Tibial nerve (tissue), 4 donors: Measurements from ENCODE around the gene SECTM1. TPM values are rescaled to one million over a fixed set of nuclear protein-coding genes. Genes with fewer than 3 reads are reported as not detected.

ENCODE experiments used
- DNase-seq, 2 donors: peaks; one replicate each; pipeline ENCODE4 v3.0.0-alpha.2; 2019; ENCODE audit warnings: low spot score in 2 of 2
- H3K27ac ChIP-seq, 4 donors: fragments of 200-600 bp; sonication (generic) in 3 of 4; one replicate each; pipeline ENCODE4 v1.5.1; 2017 to 2019; ENCODE audit warnings: mild to moderate bottlenecking in 1 of 4
- H3K27me3 ChIP-seq, 2 donors: fragments of 200-600 bp; sonication (generic) in 1 of 2; one replicate each; pipeline versions ENCODE4 v1.5.1 to v1.6.0; 2017 to 2019
- H3K36me3 ChIP-seq, 3 donors: fragments of 200-600 bp; sonication (generic); one replicate each; pipeline ENCODE4 v1.5.1; 2018 to 2019
- H3K4me1 ChIP-seq, 4 donors: fragments of 200-600 bp; sonication (generic) in 3 of 4; one replicate each; pipeline ENCODE4 v1.5.1; 2017 to 2019
- H3K4me3 ChIP-seq, 4 donors: fragments of 200-600 bp; sonication (generic) in 3 of 4; one replicate each; pipeline ENCODE4 v1.5.1; 2017 to 2019; ENCODE audit warnings: mild to moderate bottlenecking in 1 of 4, moderate library complexity in 1 of 4
- H3K9me3 ChIP-seq, 4 donors: fragments of 200-600 bp; sonication (generic) in 3 of 4; one replicate each; pipeline ENCODE4 v1.5.1; 2017 to 2019
- EP300 ChIP-seq, 2 donors: sonication (generic); formaldehyde crosslinking; IDR thresholded peaks; one replicate each; pipeline ENCODE4 v1.6.1; 2017; ENCODE audit warnings: antibody characterized with exemption in 2 of 2, mild to moderate bottlenecking in 1 of 2
- POLR2A ChIP-seq, 2 donors: fragments of 450-650 bp; IDR thresholded peaks; one replicate each; pipeline ENCODE4 v1.6.1; 2017; ENCODE audit warnings: antibody characterized with exemption in 2 of 2, mild to moderate bottlenecking in 2 of 2, moderate library complexity in 2 of 2
- WGBS, 2 donors: methylation state at CpG; one replicate each; pipeline ENCODE4 v1.1.5; 2018; 5-methylcytosine and 5-hydroxymethylcytosine counted together
- total RNA-seq, 4 donors: library from RNA; depleted of rRNA; stranded (reverse); fragments of >200 nt; gene quantifications; one replicate each; pipeline ENCODE4 v1.1.0, GENCODE V29; 2016
- TF ChIP-seq, protein P1 (sequence below), 5 experiments: fragments of 200-600 bp in 3 of 5; fragments of 450-650 bp in 2 of 5; sonication (generic) in 3 of 5; IDR thresholded peaks; one replicate each; pipeline ENCODE4 v1.5.1; 2016 to 2019; ENCODE audit warnings: antibody characterized with exemption in 5 of 5, mild to moderate bottlenecking in 3 of 5, moderate library complexity in 2 of 5

SECTM1 gene
- total RNA-seq, 4 donors from 2014 or later: 6.9 to 12.6 (median 11.3) TPM

DNA sequence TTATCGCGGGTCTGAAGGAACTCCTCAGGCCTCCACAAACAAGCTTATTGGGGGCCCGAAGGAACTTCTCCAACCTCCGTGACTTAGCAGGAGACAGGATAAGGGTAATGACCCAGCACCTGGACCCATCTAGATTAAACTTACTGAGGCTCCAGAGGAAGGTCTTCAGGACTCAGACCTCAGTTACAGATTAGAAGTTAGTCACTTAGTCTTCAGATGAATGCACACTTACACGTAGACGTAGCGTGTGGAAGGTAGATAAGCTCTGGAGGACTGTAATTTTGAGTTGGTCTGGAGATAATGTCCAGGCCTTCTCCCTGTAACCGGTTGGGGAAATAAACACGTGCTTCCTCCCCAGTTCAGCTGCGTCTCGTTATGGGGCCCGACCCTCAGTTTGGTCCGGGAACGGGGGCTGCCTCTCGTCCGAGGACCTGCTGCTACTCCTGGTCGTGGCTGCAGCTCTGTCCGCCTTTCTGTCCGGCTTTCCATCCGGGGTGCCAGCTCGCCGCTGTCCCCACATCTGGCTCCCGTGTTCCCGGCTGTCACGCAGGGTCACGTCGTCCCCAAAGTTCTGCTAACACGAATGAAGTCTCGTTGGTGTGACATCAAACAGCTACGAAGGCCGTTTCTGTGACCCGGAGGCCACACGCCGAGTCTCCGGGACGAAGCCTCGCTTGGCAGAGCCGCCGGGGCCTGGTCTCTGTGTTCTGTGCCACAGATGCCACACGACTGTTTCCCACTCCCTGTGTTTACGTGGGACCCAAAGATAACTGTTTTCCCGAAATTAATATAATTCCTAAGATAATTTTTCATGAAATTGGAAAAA lies 11.8 kb upstream of the SECTM1 start:
- 79 to 81% methylated on average over 36 to 42 of the region's 42 CpGs for whole genome bisulfite sequencing, 2 donors
- TF ChIP-seq, protein P1, sequence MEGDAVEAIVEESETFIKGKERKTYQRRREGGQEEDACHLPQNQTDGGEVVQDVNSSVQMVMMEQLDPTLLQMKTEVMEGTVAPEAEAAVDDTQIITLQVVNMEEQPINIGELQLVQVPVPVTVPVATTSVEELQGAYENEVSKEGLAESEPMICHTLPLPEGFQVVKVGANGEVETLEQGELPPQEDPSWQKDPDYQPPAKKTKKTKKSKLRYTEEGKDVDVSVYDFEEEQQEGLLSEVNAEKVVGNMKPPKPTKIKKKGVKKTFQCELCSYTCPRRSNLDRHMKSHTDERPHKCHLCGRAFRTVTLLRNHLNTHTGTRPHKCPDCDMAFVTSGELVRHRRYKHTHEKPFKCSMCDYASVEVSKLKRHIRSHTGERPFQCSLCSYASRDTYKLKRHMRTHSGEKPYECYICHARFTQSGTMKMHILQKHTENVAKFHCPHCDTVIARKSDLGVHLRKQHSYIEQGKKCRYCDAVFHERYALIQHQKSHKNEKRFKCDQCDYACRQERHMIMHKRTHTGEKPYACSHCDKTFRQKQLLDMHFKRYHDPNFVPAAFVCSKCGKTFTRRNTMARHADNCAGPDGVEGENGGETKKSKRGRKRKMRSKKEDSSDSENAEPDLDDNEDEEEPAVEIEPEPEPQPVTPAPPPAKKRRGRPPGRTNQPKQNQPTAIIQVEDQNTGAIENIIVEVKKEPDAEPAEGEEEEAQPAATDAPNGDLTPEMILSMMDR (IDR thresholded peaks at IDR 0.05): no peak
- TF ChIP-seq POLR2A (IDR thresholded peaks at IDR 0.05) (no peak), EP300 (IDR thresholded peaks at IDR 0.05) (no peak)

DNA sequence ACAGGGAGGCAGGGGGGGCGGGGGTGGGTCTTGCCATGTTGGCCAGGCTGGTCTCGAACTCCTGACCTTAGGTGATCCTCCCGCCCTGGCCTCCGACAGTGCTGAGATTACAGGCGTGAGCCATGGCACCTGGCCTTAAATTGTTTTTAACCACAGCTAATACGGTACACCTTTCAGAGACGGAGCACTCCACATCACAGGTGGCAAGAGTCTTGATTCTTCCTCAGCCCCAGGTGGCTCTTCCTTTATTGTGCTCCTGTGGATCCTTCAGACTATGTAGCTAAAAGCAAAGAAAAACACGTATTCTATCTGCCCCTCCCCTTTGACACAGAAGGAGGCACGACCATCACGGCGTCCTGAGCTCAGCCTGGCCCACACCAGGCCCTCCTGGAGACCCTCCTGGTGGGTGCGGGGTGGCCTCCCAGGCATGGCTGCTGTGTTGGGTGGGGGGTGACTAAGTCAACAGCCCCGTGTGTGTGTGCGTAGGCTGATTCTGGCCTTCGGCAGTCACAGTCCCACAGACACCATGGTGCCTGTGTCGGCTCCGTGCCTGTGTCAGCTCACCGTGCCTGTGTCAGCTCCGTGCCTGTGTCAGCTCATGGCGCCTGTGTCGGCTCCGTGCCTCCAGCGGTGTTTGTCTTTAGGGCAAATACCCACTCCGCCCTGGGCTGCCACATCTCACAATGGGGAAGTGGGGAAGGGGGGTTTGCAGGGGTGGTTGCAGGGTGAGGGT lies 10.8 kb upstream of the SECTM1 start:
- Histone ChIP-seq H3K4me1 (peaks cover 0 to 12% (median 0%) of the 10 kb centered on the region in 4 donors), H3K9me3 (peaks cover 0 to 4% (median 0%) of the 10 kb centered on the region in 4 donors), H3K4me3 (no peak overlapping the region), H3K27me3 (peaks cover 0 to 16% of the 10 kb centered on the region in 2 donors), H3K36me3 (no peaks in the 10 kb centered on the region), H3K27ac (no peak overlapping the region)
- DNase-seq: no peak
- WGBS, 2 donors: 76 to 85% methylated on average over 21 to 24 of the region's 24 CpGs
- TF ChIP-seq EP300 (IDR thresholded peaks at IDR 0.05) (no peak), POLR2A (IDR thresholded peaks at IDR 0.05) (no peak)
- TF ChIP-seq, protein P1 (IDR thresholded peaks at IDR 0.05): no peak

More for the DNA sequence above, 11.8 kb upstream of the SECTM1 start:
- no peak for DNase-seq
- peaks cover 0 to 14% (median 0%) of the 10 kb centered on the region in 4 donors for H3K4me1 ChIP-seq
- H3K27ac ChIP-seq: no peak overlapping the region
- H3K27me3 ChIP-seq: peaks cover 0 to 16% of the 10 kb centered on the region in 2 donors
- peaks cover 0 to 4% (median 0%) of the 10 kb centered on the region in 4 donors for H3K9me3 ChIP-seq
- no peak overlapping the region for H3K4me3 ChIP-seq
- H3K36me3 ChIP-seq: no peaks in the 10 kb centered on the region

DNA sequence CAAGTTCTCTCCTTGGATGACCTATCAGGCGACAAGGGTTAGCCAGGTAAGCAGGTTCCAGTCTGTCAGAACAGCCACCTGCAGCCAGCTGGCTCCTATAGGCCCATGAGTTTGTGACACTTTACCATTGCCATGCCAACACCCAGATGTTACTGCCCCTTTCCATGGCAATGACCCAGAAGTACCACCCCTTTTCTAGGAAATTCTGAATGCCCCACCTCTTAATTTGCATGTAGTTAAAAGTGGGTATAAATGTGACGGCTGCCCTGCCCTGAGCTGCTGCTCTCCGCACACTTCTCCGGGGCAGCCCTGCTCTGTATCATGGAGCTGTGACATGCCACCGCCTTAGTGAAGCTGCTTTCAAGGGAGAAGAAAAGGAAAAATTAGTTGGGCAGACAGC lies 10.0 kb upstream of the SECTM1 start:
- H3K36me3 ChIP-seq: no peaks in the 10 kb centered on the region
- no peak overlapping the region for H3K27ac ChIP-seq
- peaks cover 0 to 16% of the 10 kb centered on the region in 2 donors for H3K27me3 ChIP-seq
- no peak overlapping the region for H3K4me3 ChIP-seq
- DNase-seq: no peak
- TF ChIP-seq EP300 (IDR thresholded peaks at IDR 0.05): no peak
- TF ChIP-seq, protein P1 (IDR thresholded peaks at IDR 0.05): no peak
- no peak for TF ChIP-seq POLR2A (IDR thresholded peaks at IDR 0.05)
- peaks cover 0 to 4% (median 0%) of the 10 kb centered on the region in 4 donors for H3K9me3 ChIP-seq
- H3K4me1 ChIP-seq: peaks cover 0 to 15% (median 0%) of the 10 kb centered on the region in 4 donors
- WGBS, 2 donors: 84 to 95% methylated on average over 5 of the region's 5 CpGs

DNA sequence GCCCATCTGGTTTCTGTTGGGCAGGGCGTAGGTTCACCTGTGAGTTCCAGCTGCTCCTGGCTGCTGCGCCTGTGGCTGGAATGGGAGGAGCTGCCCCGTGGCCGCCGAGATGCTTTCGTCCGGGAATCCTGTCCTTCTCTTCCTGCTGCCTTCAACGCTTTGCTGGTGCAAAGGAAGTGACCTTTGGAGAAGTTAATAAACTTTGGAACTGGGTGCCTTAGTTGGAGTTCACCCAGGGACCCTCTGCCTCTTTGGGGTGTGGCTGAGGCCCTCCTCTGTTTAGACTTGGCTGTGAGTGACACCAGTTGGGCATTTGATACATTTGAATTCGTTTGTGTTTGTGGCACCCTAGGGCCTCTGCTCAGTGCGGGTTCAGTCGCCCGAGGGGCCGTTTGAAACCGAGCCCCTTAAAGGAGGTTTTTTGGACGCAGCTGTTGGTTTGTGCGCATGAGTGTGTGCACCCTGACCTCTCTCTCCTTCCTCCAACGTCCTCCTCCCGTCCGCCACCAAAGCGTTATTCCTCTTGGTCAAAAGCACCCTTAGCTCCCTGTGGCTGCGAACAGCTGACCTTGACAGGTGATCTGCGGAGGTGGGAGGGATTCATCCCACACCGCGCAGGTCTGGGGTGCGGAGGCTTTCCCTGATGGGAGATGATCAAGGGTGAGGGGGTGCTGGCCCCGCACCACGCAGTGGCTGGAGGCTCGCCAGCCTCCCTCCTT lies 9.0 kb upstream of the SECTM1 start:
- H3K9me3 ChIP-seq: peaks cover 0 to 4% (median 0%) of the 10 kb centered on the region in 4 donors
- no peaks in the 10 kb centered on the region for H3K36me3 ChIP-seq
- WGBS, 2 donors: 64 to 67% methylated on average over 27 to 28 of the region's 28 CpGs
- H3K4me1 ChIP-seq: peaks cover 0 to 13% (median 0%) of the 10 kb centered on the region in 4 donors
- H3K27me3 ChIP-seq: peaks cover 0 to 16% of the 10 kb centered on the region in 2 donors
- no peak overlapping the region for H3K27ac ChIP-seq
- TF ChIP-seq POLR2A (IDR thresholded peaks at IDR 0.05) (no peak), EP300 (IDR thresholded peaks at IDR 0.05) (no peak)
- TF ChIP-seq, protein P1 (IDR thresholded peaks at IDR 0.05): no peak
- no peak overlapping the region for H3K4me3 ChIP-seq
- no peak for DNase-seq
